Renal cortex interstitium (tissue), 11 donors: ENCODE data around the gene CASQ2. TPM values are rescaled to one million over a fixed set of nuclear protein-coding genes. Genes with fewer than 3 reads are reported as not detected.

Source experiments
- DNase-seq, 11 donors: peaks; one replicate each; pipeline ENCODE4 v3.0.0-alpha.2; 2013; ENCODE audit warnings: low read depth in 9 of 11, low spot score in 4 of 11; ENCODE audit errors: extremely low read depth in 1 of 11
- polyA plus RNA-seq, 3 donors: library from polyadenylated mRNA; unstranded; fragments of 120-200 nt; gene quantifications; one replicate each; pipeline ENCODE4 v1.2.1, GENCODE V29; 2013; ENCODE audit not compliant: insufficient read length in 3 of 3

CASQ2 gene
- polyA plus RNA-seq, 3 donors: 0.48 to 1.3 (median 0.68) TPM

- no peak for DNase-seq
These were observed 57.5 kb downstream of the CASQ2 start for GRCh38 chr1:115710859-115711624.

GRCh38 chr1:115706587-115707425 lies 61.7 kb downstream of the CASQ2 start:
- DNase-seq: peak in 1 of 11 donors; percentile 29

GRCh38 chr1:115705963-115706362 lies 62.6 kb downstream of the CASQ2 start:
- DNase-seq: no peak

- peak in 1 of 11 donors; percentile 25 for DNase-seq
These were observed 63.2 kb downstream of the CASQ2 start for GRCh38 chr1:115705085-115705951.

- peak in 3 of 11 donors; percentile 18 to 43 (median 27) for DNase-seq
These were observed 65.6 kb downstream of the CASQ2 start for GRCh38 chr1:115702959-115703358.

GRCh38 chr1:115701090-115701489 lies 67.4 kb downstream of the CASQ2 start:
- DNase-seq: no peak

GRCh38 chr1:115697619-115698018 lies 70.9 kb downstream of the CASQ2 start:
- no peak for DNase-seq

GRCh38 chr1:115694805-115695204 lies 73.7 kb downstream of the CASQ2 start:
- no peak for DNase-seq

GRCh38 chr1:115692224-115692623 lies 76.3 kb downstream of the CASQ2 start:
- DNase-seq: no peak

GRCh38 chr1:115690972-115691371 lies 77.5 kb downstream of the CASQ2 start:
- DNase-seq: no peak

GRCh38 chr1:115687744-115688143 lies 80.8 kb downstream of the CASQ2 start:
- no peak for DNase-seq

- DNase-seq: no peak
These were observed 83.3 kb downstream of the CASQ2 start for GRCh38 chr1:115685029-115685705.

- no peak for DNase-seq
These were observed 85.7 kb downstream of the CASQ2 start for GRCh38 chr1:115682792-115683191.

GRCh38 chr1:115680730-115681111 lies 87.8 kb downstream of the CASQ2 start:
- DNase-seq: no peak

- DNase-seq: no peak
These were observed 89.3 kb downstream of the CASQ2 start for GRCh38 chr1:115679141-115679611.

- DNase-seq: no peak
These were observed 90.4 kb downstream of the CASQ2 start for GRCh38 chr1:115678141-115678540.

GRCh38 chr1:115677565-115677964 lies 90.9 kb downstream of the CASQ2 start:
- no peak for DNase-seq

GRCh38 chr1:115677182-115677555 lies 91.3 kb downstream of the CASQ2 start:
- DNase-seq: peak in 8 of 11 donors; percentile 12 to 67 (median 34)
